ENCODE data around the gene CHRNB2.

The CHRNB2 gene

DNA sequence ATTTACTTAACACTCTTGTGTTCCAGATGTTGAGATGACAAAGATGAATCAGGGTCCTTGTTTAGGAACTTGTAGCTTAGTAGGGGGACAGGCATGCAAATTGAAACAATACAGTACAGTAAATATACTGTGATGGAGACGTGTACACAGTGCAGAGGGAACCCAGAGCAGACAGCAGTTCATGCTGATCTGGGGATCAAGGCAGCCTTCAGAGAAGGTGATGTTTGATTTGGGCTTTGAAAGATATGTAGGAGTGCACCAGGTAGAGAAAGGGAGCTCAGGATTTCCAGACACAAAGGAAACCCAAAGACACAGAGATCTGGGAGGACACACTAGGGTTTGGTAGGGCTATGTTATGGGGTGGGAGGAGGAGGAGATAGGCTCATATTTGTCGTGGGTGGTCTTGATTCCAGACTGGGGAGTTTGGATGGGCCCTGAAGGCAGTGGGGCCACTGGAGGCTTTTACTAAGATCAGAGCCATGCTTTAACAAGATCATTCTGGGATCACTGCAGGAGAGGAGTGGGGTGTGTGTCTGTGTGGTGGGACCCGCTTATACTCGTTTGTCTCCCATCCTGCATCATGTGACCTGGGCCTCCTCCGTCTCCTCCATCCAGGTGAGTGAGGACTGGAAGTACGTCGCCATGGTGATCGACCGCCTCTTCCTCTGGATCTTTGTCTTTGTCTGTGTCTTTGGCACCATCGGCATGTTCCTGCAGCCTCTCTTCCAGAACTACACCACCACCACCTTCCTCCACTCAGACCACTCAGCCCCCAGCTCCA lies 7.8 kb downstream of the CHRNB2 start:
- DNase-seq (ENCODE audit: insufficient read length, low spot score) (no peak), FAIRE-seq (no peak)
- no peak for TF ChIP-seq CTCF (IDR thresholded peaks at IDR 0.05; ENCODE audit: insufficient read depth, missing control alignments)

- no peak for FAIRE-seq
- TF ChIP-seq CTCF (IDR thresholded peaks at IDR 0.05; ENCODE audit: insufficient read depth, missing control alignments): no peak
- DNase-seq (ENCODE audit: insufficient read length, low spot score): no peak
Observed at GRCh38 chr1:154575951-154576566, 8.5 kb downstream of the CHRNB2 start.

DNA sequence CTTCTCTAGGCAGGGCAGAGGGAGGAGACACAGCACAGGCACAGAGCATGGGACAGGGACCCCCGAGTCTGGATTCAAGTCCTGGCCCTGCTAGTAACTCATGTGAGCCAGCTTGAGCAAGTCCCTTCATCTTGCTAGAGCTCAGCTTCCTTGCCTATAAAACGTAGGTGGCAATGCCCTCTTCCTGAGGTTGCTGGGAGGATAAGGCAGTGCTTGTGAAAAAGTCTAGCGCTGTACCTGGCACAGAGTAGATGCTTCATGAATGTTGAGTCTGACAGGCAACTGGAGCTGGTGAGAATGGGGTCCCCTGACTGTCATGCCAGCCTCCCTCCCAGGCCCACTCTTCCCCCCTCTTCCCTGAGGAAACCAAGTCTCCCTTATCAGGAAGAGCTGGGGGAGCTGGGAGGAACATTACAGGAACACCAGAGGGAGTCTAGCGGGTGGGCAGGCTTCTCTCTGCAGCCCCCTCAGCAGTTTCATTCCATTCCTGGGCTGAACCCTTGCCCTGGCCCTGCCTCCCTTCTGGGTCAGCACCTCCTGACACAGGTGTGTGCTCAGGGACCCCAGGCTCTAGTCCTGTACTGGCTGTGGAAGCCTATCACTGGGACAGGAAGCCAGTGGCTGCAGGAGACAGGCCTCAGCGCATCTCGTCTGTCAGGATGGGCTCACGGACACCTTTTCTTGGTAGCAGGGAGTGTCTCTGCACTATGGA lies 9.9 kb downstream of the CHRNB2 start:
- DNase-seq (ENCODE audit: insufficient read length, low spot score) (no peak), FAIRE-seq (no peak)
- TF ChIP-seq CTCF (IDR thresholded peaks at IDR 0.05; ENCODE audit: insufficient read depth, missing control alignments): no peak

DNA sequence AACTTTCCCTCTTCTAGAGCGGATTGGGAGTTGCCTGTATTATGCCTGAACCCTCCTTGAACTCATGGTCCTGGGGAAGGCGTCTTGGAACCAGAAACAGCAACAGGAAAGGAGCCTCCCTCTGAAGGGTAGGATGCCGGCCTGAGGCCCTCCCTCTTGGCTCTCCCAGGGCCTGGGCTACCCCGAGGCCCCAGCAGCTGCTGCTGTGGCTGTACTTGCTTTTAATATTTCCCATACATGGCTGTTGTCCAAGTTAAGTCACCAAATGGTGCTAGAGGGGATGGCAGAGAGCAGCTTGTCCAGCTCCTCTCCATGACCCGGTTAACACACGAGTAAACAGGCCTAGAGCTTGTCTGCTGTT lies 10.5 kb downstream of the CHRNB2 start:
- DNase-seq (ENCODE audit: insufficient read length, low spot score) (no peak), FAIRE-seq (no peak)
- no peak for TF ChIP-seq CTCF (IDR thresholded peaks at IDR 0.05; ENCODE audit: insufficient read depth, missing control alignments)

DNA sequence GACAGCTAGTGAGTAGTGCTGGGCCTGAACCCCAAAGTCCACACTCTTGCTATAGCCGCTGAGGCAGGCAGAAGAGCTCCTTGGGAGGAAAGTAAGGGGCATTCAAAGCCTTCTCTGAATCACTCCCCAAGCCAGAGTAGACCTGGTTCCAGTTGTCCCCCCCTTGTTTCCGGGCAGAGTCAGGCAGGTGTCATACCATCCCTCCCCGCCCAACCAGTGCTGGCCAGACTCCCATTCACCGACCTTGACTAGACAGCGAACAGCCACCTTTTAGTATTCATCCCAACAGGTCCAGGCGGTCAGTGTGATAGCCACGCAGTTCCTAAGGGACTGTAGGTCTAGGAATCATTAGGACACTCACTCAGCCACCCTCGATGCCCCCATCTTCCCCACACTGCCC lies 11.8 kb downstream of the CHRNB2 start:
- DNase-seq (ENCODE audit: insufficient read length, low spot score) (no peak), FAIRE-seq (no peak)
- TF ChIP-seq CTCF (IDR thresholded peaks at IDR 0.05; ENCODE audit: insufficient read depth, missing control alignments): no peak

DNA sequence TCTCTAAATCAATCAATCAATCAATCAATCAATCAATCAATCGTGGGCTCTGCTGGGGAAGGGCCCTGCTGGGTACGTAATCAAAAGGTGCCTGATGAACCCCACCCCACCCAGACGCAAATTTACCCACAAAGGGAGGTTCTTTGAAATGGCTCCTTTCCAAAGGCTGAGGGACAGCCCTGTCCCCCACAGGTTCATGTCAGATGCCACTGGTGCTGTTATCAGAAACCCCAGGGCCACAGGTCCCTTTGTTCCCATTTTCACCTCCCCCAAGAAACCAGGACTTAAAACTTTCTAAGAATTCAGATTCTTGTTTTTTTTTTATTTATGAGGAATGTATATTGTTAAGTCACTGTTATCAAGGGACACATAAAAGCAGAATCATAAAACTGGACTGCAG lies 14.2 kb downstream of the CHRNB2 start:
- TF ChIP-seq CTCF (IDR thresholded peaks at IDR 0.05; ENCODE audit: insufficient read depth, missing control alignments): no peak
- DNase-seq (ENCODE audit: insufficient read length, low spot score) (no peak), FAIRE-seq (no peak)

DNA sequence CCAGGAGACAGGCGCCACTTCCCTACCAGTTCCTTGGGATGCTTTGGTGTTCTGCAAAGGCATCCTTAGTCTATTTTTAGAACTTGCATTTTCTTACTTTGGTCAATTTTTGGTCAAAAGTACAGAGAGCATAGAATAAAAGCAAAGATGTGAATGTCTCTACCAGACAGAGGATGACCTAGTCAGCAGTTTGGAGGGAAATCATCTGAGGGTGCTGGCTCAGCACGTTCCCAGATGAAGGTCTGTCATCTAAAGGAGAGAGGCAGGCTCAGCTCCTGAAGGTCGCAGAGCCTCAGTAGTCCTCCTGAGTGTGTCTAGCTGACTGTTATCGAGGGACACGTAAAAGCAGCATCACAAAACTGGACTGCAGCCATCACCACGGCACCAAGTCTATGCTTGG lies 15.3 kb downstream of the CHRNB2 start:
- TF ChIP-seq CTCF (IDR thresholded peaks at IDR 0.05; ENCODE audit: insufficient read depth, missing control alignments): no peak
- FAIRE-seq (no peak), DNase-seq (ENCODE audit: insufficient read length, low spot score) (no peak)
